Mesangial cell (primary cell): ENCODE data around the gene SLC22A12. TPM values are rescaled to one million over a fixed set of nuclear protein-coding genes. Genes with fewer than 3 reads are reported as not detected.

Source experiments
- total RNA-seq: library from RNA; depleted of rRNA; stranded (reverse); fragments of >200 nt; gene quantifications from 2 replicates; pipeline ENCODE4 v1.2.3, GENCODE V29; 2015

The SLC22A12 gene
- not detected in 2 replicates for total RNA-seq

DNA sequence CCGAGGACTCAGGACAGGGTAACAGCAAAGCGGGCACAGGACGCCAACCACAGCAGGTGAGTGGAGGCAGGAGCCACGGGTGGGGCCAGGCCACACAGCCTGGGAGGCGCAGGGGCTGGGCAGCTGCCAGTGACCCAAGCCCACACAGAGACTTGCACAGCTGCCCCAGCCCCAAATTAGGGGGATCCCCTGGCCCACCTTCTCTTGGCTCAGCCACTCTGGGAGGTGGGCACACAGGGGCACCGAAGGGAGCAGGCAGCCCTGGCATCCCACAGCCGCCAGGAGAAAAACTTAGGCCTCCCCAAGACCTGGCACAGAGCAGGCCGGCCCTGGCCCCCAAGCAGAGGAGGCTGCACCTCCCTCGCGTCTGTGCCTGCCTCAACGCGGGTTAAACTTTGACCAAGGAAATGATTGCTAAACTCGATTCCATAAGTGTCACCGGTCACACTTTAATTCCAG, at the start of gene SLC22A12:
Gene SLC22A12 (plus strand): TSS at position 458 of the 459 bp plus-strand sequence. CDS start 337 bp downstream, outside the sequence.

Other genes starting within 250 kb of the SLC22A12 start
- gene RPS6KA4, start 232.1 kb upstream of the SLC22A12 start, total RNA-seq = 40.1 and 62.1 TPM in 2 replicates
- gene SLC22A11, start 35.3 kb upstream of the SLC22A12 start, total RNA-seq = 0.25 and 0.33 TPM in 2 replicates
- gene NRXN2, start 132.0 kb downstream of the SLC22A12 start, total RNA-seq = not detected in 2 replicates
- 1.3 TPM in 1 of 2 replicates, not detected in the other for gene RASGRP2, start 152.9 kb downstream of the SLC22A12 start, total RNA-seq
- 0.16 and 2.3 TPM in 2 replicates for gene PYGM, start 168.8 kb downstream of the SLC22A12 start, total RNA-seq
- gene SF1, start 187.3 kb downstream of the SLC22A12 start, total RNA-seq = 160 and 190 TPM in 2 replicates
- gene MAP4K2, start 212.0 kb downstream of the SLC22A12 start, total RNA-seq = 26.4 and 29.5 TPM in 2 replicates
- 34.2 and 34.9 TPM in 2 replicates for gene MEN1, start 219.3 kb downstream of the SLC22A12 start, total RNA-seq